PC-3 (cell line): Measurements from ENCODE around the gene CMPK1.

ENCODE experiments used
- CTCF ChIP-seq: fragments of 300-600 bp; sonication (generic); conservative IDR thresholded peaks from 2 replicates; pipeline ENCODE4 v1.5.1; 2017; ENCODE audit warnings: antibody characterized with exemption, low read depth, mild to moderate bottlenecking, low read length
- EZH2 ChIP-seq: fragments of 300-600 bp; sonication (generic); IDR thresholded peaks from one replicate; pipeline ENCODE4 v1.6.1; 2017; ENCODE audit warnings: antibody characterized with exemption, mild to moderate bottlenecking, low read length; ENCODE audit not compliant: unreplicated experiment
- EZH2phosphoT487 ChIP-seq: fragments of 300-600 bp; sonication (generic); IDR thresholded peaks from 2 replicates; pipeline ENCODE4 v1.6.1; 2018; ENCODE audit warnings: mild to moderate bottlenecking, antibody characterized with exemption, low read length, borderline replicate concordance

- no peak for TF ChIP-seq EZH2
- TF ChIP-seq CTCF = no peak
- no peak for TF ChIP-seq EZH2phosphoT487
Observed at GRCh38 chr1:47420547-47420946, 87.0 kb downstream of the CMPK1 start.
